HG02885 (cell line): ENCODE data around the gene TMEM37.

Source experiments
- ATAC-seq: cut with Tn5 transposase; IDR thresholded peaks from one replicate; pipeline ENCODE4 v1.9.1; 2021; ENCODE audit warnings: mild to moderate bottlenecking; ENCODE audit not compliant: unreplicated experiment, poor library complexity

TMEM37 gene

GRCh38 chr2:119448427-119449141 is 16.9 kb downstream of the TMEM37 start:
- ATAC-seq = no peak

- no peak for ATAC-seq
These were observed 17.9 kb downstream of the TMEM37 start for GRCh38 chr2:119449521-119449920.

GRCh38 chr2:119451336-119452050 is 19.8 kb downstream of the TMEM37 start:
- no peak for ATAC-seq

GRCh38 chr2:119453972-119454593 is 22.4 kb downstream of the TMEM37 start:
- no peak for ATAC-seq

GRCh38 chr2:119455066-119455718 is 23.5 kb downstream of the TMEM37 start:
- ATAC-seq = no peak

GRCh38 chr2:119460076-119460475 is 28.4 kb downstream of the TMEM37 start:
- no peak for ATAC-seq

GRCh38 chr2:119461811-119462210 is 30.2 kb downstream of the TMEM37 start:
- no peak for ATAC-seq

GRCh38 chr2:119462574-119462973 is 30.9 kb downstream of the TMEM37 start:
- ATAC-seq = no peak

GRCh38 chr2:119463136-119463535 is 31.5 kb downstream of the TMEM37 start:
- peak; percentile 54 for ATAC-seq

- no peak for ATAC-seq
These were observed 32.3 kb downstream of the TMEM37 start for GRCh38 chr2:119463990-119464389.

- ATAC-seq = no peak
These were observed 33.3 kb downstream of the TMEM37 start for GRCh38 chr2:119464981-119465380.

GRCh38 chr2:119465687-119466086 is 34.0 kb downstream of the TMEM37 start:
- ATAC-seq = no peak

GRCh38 chr2:119466373-119466772 is 34.7 kb downstream of the TMEM37 start:
- ATAC-seq = no peak

- no peak for ATAC-seq
These were observed 36.7 kb downstream of the TMEM37 start for GRCh38 chr2:119468154-119468955.

- no peak for ATAC-seq
These were observed 37.5 kb downstream of the TMEM37 start for GRCh38 chr2:119469131-119469530.

- ATAC-seq = no peak
These were observed 38.1 kb downstream of the TMEM37 start for GRCh38 chr2:119469661-119470297.

- ATAC-seq = no peak
These were observed 41.1 kb downstream of the TMEM37 start for GRCh38 chr2:119472749-119473148.

GRCh38 chr2:119473621-119474370 is 42.1 kb downstream of the TMEM37 start:
- ATAC-seq = no peak
